Prostate gland (tissue), 2 donors: Measurements from ENCODE around the gene PRR5L.

Source experiments
- POLR2A ChIP-seq: fragments of 450-650 bp; IDR thresholded peaks from one replicate; pipeline ENCODE4 v1.6.1; 2016; ENCODE audit warnings: antibody characterized with exemption, mild to moderate bottlenecking
- POLR2AphosphoS5 ChIP-seq: sonication (generic); formaldehyde crosslinking; IDR thresholded peaks from one replicate; pipeline ENCODE4 v1.6.1; 2017; ENCODE audit warnings: antibody characterized with exemption
- TF ChIP-seq, protein P1 (sequence below), 4 experiments: fragments of 200-600 bp in 2 of 4; fragments of 450-650 bp in 2 of 4; sonication (generic) in 2 of 4; IDR thresholded peaks; 1 replicate in 3 of 4; 2 replicates in 1 of 4; pipeline ENCODE4 v1.5.1; 2016 to 2019; ENCODE audit warnings: antibody characterized with exemption in 4 of 4, mild to moderate bottlenecking in 2 of 4, moderate library complexity in 2 of 4

DNA sequence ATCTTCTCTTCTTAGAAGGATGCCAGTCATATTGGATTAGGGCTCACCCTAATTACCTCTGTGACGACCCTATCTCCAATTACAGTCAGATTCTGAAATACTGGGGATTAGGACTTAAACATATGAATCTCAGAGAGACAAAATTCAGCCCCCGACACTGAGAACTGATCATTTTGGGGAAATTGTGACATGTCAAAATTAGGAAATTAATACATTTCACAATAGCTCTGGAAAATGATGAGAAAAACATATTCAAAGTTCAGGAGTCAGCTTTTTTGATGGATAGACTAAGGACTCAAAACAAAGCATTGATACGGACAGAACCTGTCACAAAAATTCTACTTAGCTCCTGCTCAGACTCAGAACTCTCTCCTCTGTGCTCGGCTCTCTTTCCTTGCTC is 47.7 kb upstream of the PRR5L start:
- TF ChIP-seq POLR2A: no peak
- TF ChIP-seq, protein P1, sequence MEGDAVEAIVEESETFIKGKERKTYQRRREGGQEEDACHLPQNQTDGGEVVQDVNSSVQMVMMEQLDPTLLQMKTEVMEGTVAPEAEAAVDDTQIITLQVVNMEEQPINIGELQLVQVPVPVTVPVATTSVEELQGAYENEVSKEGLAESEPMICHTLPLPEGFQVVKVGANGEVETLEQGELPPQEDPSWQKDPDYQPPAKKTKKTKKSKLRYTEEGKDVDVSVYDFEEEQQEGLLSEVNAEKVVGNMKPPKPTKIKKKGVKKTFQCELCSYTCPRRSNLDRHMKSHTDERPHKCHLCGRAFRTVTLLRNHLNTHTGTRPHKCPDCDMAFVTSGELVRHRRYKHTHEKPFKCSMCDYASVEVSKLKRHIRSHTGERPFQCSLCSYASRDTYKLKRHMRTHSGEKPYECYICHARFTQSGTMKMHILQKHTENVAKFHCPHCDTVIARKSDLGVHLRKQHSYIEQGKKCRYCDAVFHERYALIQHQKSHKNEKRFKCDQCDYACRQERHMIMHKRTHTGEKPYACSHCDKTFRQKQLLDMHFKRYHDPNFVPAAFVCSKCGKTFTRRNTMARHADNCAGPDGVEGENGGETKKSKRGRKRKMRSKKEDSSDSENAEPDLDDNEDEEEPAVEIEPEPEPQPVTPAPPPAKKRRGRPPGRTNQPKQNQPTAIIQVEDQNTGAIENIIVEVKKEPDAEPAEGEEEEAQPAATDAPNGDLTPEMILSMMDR (IDR thresholded peaks at IDR 0.05): no peak
- no peak for TF ChIP-seq POLR2AphosphoS5
